ENCODE data around the gene FHOD1.

Gene FHOD1

DNA sequence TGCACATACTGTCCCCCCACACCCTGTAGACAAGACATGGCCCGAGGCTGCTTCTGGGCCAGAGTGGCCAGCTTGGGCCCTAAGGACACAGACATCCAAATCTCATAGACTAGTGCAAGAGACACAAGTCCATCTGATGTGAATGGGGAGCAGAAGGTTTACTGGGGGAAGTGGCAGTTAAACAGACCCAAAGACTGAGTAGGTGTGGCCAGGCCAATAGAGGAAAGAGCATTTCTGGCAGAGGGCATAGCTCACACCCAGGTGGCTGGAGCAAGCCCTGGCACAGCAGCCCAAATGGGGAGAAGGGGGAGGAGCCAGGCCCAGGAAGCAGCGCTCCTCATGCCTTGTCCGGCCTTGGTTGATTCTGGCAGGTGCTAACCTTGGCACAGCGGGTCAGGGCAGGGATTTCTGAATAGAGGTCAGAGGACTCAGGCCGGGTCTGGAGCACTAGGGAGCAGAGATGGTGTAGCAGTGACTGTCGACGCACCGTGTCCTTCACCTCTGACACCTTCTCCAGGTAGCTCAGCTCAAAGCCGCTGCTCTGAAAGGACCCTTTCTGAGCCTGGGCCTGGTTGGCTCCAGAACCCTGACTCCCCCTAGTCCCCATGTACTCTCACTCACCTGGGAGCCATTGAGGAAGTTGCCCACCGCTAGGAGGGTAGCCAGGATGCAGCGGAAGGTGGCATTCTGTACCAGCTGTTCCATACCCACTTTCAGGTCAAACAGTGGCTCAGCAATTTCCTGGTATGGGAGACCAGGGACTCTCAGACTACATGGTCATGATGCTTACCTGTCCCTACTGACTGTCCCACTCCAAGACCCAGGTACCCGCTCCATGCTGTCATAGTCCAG is 16.2 kb downstream of the FHOD1 start:
- DNase-seq: no peak

- DNase-seq: no peak
Measured at GRCh38 chr16:67229906-67230808, 17.1 kb downstream of the FHOD1 start.

GRCh38 chr16:67228905-67229304 is 18.4 kb downstream of the FHOD1 start:
- DNase-seq: no peak

- no peak for DNase-seq
Measured at GRCh38 chr16:67228034-67228785, 19.1 kb downstream of the FHOD1 start.

DNA sequence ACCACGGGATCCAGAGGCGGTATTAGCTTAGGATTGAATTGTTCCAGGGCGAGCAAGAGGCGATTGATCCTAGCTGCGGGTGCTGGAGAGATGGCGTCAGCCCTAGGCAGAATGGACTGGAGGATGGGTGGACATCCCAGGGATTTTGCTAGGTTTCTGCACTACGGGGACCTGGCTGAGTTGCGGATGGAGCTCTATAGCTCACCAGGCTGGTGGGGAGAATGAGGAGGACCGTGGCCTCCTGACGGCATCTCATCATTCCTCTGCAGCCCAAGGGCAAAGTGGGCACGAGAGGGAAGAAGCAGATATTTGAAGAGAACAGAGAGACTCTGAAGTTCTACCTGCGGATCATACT is 19.7 kb downstream of the FHOD1 start:
- no peak for DNase-seq

DNA sequence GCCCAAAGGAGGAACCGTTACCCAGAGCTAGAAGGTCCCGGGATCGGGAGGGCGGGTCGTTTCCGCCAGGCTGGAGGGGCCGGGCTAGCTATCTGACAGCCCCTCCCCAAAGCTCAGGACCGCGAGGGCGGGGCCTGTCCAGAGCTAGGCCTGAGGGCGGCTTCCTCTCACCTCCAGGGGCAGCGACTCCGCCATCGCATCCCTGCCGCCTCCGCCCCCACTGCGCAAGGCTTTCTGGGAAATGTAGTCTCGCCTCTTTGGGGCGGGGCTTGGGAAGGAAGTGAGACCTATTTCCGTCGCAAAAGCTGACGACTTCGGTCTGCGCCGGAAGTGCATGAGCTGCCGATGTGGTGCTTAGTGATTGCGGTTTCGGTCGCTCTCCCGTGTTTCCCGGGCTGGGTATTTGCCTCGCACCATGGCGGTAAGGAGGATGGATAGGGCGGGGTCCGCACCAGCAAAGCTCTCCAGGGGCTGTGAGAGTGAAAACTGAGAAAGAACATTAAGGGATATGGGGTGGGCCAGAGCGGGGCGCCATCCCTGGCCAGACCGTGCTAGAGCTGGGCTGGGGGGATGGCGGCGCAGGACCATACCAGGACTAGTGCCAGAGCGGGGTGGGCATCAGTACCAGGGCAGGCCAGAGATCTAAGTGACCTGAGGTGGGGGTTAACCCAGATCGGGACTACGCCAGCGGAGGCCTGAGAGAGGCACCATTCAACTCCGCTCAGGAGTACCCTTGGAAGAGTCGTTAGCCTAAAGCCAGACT is 20.3 kb downstream of the FHOD1 start, which contains the start of gene TMEM208:
Gene TMEM208, plus strand, starts transcription at position 327 of the 763 bp plus-strand sequence. Its CDS starts 89 bp downstream, at position 416.
- peak; percentile 91 to 97 (median 94) for DNase-seq

GRCh38 chr16:67226295-67226803 is 20.9 kb downstream of the FHOD1 start:
- DNase-seq: no peak

- no peak for DNase-seq
Measured at GRCh38 chr16:67223992-67224391, 23.3 kb downstream of the FHOD1 start.

- DNase-seq: no peak
Measured at GRCh38 chr16:67216612-67217490, 30.4 kb downstream of the FHOD1 start.

DNA sequence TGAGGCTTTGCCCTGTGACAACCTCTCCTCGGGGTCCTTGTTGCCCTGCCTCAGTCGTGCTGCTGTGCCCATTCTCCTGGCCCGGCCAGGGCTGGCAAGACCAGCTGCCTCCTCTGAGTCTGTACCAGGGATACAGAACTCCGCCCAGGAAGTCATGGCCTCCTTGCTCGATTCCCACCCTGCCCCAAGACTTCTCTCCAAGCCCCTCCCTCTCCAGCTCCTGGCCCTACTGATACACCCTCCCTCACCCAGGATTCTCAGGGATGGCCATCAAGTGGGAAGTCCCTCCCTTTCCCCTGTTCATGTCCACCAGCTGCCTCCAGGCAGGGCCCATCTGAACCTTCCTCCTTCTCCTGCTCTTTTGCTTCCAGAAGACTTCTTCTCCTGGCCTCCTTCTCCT is 31.6 kb downstream of the FHOD1 start:
- no peak for DNase-seq

- DNase-seq: no peak
Measured at GRCh38 chr16:67213197-67214019, 33.9 kb downstream of the FHOD1 start.

DNA sequence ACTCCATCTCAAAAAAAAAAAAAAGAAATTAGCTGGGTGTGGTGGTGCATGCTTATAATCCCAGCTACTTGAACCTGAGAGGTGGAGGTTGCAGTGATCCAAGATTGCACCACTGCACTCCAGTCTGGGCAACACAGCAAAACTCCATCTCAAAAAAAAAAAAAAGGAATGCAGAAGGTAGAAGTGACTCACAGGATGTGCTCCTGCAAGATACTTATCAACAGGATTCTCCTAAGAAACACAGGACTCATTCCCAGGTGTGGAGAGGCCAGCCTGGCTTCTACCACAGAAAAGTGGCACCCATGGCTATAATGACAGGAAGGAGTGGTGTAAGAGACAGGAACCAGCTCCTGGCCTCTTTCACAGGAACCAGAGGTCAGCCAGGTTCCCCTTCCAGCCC is 34.5 kb downstream of the FHOD1 start:
- no peak for DNase-seq

GRCh38 chr16:67211674-67212073 is 35.6 kb downstream of the FHOD1 start:
- no peak for DNase-seq

DNA sequence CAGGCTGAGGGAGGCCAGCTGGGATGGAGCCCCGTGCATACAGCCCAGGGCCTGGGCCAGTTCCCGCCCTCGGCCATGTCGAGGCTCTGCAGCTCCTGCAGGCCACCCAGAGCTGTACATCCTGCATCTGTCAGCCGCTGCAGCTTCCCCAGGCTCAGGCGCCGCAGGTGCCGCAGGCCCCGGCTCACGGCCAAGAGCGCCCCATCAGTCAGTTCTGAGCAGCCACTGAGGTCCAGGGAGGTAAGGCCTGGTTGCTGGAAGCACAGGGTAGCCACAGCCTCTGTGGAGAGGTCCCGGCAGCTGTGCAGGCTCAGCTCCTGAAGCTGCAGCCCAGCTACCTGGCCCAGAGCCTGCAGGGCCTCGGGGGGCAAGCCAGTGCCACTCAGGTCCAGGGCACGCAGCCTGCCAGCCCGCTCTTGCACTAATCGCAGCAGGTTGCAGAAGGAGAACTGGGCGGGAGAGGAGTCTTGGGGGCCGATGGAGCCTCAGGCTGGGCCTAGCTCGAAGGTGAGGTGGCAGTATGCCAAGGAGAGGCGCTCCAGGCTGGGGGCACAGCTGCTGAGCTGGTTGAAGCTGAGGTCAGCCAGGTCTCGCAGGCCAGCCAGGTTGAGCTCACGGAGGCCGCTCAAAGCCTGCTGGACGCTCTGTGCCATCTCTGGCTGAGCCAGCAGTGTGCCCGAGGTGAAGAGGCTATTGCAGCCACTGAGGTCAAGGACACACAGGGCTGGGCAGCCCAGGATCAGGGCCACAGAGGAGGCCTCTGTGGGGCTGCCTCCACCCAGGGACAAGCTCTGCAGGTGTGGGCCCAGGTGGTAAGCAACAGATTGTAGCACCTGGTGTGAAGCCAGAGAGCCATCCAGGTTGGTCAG is 37.0 kb downstream of the FHOD1 start:
- DNase-seq: no peak

DNA sequence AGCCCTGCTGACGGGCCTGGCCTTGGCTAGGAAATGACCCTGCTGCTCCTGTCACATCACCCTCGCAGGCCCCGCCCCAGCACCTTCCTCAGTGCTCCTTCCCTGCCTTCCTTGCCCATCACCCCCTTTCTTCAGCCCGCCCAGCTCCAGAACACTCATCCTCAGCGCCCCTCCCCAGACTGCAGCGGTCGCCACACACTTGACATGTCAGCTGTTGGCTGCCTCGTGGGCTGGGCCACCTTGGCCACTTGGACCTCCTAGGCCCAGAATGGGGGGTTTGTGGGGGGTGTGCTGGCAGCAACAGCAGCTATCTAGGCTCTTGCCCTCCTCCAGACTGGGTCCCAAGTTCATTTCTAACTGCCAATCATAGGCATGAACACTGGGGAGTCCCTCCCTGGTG is 37.7 kb downstream of the FHOD1 start:
- DNase-seq: no peak

DNA sequence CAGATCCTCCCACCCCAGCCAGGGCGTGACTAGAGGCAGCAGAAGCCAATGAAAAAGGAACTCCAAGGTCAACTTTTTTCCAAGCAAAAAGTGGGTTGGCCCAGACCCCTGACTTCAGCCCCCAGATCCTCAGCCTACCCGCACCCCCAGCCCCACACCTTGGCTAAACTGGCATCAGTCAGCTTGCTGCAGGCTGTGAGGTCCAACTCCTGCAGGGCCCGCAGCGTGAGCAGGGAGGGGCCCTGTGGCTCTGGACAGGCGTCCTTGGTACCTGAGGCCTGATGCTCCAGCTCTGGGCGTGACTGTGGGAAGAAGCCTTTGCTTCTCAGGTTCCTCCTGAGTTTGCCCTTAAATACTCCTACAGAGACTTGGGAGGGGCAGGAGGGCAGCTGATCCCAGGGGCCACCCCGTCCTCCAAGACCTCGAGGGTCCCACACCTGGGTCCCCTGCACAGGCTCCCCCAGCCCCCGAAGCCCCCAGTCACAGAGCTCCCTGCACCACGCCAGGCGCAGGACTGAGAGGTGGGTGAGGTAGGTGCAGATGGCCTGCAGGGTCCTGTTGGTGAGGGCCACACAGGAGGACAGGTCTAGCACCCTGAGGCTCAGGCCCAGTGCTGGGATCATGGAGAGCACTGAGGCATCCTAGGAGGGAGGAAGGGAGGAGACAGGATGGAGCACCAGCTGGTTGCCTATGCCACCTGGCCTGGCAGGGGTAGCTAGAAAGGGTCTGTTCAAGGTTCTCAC is 39.0 kb downstream of the FHOD1 start:
- DNase-seq: no peak

- no peak for DNase-seq
Measured at GRCh38 chr16:67207249-67208091, 39.8 kb downstream of the FHOD1 start.
